ENCODE data around the gene BCDIN3D.

DNA sequence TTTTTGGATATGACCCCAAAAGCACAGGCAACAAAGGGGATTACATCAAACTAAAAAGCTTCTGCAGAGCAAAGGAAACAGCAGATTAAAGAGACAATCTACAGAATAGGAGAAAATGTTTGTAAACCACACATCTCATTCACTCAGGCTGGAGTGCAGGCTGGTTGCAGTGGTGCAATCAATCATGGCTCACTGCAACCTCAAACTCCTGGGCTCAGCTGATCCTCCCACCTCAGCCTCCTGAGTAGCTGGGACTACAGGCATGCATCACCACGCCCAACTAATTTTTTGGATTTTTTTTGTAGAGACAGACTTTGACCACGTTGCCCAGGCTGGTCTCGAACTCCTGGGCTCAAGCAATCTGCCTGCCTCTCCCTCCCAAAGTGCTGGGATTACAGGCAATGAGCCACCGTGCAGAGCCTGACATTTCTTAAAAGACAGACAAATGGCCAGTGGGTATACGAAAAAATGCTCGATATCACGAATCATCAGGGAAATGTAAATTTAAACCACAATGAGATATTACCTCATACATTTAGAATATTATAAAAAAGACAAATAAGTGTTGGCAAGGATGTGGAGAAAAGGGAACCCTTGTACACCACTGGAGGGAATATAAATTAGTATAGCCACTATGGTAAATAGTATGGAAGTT lies 24.5 kb downstream of the BCDIN3D start:
- TF ChIP-seq, protein P1, sequence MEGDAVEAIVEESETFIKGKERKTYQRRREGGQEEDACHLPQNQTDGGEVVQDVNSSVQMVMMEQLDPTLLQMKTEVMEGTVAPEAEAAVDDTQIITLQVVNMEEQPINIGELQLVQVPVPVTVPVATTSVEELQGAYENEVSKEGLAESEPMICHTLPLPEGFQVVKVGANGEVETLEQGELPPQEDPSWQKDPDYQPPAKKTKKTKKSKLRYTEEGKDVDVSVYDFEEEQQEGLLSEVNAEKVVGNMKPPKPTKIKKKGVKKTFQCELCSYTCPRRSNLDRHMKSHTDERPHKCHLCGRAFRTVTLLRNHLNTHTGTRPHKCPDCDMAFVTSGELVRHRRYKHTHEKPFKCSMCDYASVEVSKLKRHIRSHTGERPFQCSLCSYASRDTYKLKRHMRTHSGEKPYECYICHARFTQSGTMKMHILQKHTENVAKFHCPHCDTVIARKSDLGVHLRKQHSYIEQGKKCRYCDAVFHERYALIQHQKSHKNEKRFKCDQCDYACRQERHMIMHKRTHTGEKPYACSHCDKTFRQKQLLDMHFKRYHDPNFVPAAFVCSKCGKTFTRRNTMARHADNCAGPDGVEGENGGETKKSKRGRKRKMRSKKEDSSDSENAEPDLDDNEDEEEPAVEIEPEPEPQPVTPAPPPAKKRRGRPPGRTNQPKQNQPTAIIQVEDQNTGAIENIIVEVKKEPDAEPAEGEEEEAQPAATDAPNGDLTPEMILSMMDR (IDR thresholded peaks at IDR 0.05), result no peak
- TF ChIP-seq POLR2AphosphoS5 (IDR thresholded peaks at IDR 0.05), result no peak

Measured in prostate gland (tissue), 2 donors.